HG03442 (cell line): ENCODE measurements around the gene RUNX1.

Source experiments
- ATAC-seq: cut with Tn5 transposase; IDR thresholded peaks from one replicate; pipeline ENCODE4 v1.9.1; 2021; ENCODE audit warnings: mild to moderate bottlenecking, moderate library complexity; ENCODE audit not compliant: unreplicated experiment

The RUNX1 gene

GRCh38 chr21:34768326-34768725 lies 280.8 kb downstream of the RUNX1 start:
- ATAC-seq, result no peak

GRCh38 chr21:34766862-34767261 lies 282.2 kb downstream of the RUNX1 start:
- no peak for ATAC-seq

GRCh38 chr21:34765619-34766018 lies 283.5 kb downstream of the RUNX1 start:
- no peak for ATAC-seq

- ATAC-seq, result no peak
Observed at GRCh38 chr21:34764715-34765284, 284.3 kb downstream of the RUNX1 start.

- no peak for ATAC-seq
Observed at GRCh38 chr21:34762786-34763185, 286.3 kb downstream of the RUNX1 start.

- ATAC-seq, result no peak
Observed at GRCh38 chr21:34761758-34762330, 287.3 kb downstream of the RUNX1 start.

- ATAC-seq, result no peak
Observed at GRCh38 chr21:34754690-34755647, 294.1 kb downstream of the RUNX1 start.

GRCh38 chr21:34748862-34749261 lies 300.2 kb downstream of the RUNX1 start:
- no peak for ATAC-seq

- peak; percentile 81 for ATAC-seq
Observed at GRCh38 chr21:34745557-34746255, 303.4 kb downstream of the RUNX1 start.

- no peak for ATAC-seq
Observed at GRCh38 chr21:34744801-34745200, 304.3 kb downstream of the RUNX1 start.

- no peak for ATAC-seq
Observed at GRCh38 chr21:34743831-34744230, 305.3 kb downstream of the RUNX1 start.

- ATAC-seq, result no peak
Observed at GRCh38 chr21:34743285-34743684, 305.8 kb downstream of the RUNX1 start.

GRCh38 chr21:34740198-34740597 lies 308.9 kb downstream of the RUNX1 start:
- no peak for ATAC-seq
